Measurements from ENCODE around the gene PPP1R11.

The PPP1R11 gene

DNA sequence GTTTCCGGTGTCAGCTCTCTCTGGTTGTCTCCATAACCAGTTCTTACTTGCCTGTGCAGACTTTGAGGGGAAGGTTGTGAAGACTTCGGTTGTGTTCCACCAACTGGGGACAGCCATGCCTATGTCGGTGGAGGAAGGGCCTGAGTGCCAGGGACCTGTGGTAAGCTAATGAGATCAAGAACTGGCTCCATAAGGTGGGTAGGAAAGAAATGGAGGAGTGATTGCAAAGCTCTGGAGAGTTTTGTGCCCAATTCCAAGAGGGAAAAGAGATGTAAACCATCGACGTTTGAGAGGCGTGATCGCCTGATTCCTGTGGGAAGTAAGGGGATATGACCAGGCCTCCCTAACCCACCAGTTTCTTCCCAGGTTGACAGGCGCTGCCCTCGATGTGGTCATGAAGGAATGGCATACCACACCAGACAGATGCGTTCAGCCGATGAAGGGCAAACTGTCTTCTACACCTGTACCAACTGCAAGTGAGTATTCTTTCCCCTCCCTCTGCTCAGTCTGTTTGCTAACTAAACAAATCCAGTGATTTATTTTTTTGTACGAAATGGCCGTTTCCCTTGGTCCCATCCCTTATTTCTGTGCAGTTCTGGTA is 5.0 kb upstream of the PPP1R11 start:
- peak; percentile 21 for DNase-seq (ENCODE audit: low spot score)

DNA sequence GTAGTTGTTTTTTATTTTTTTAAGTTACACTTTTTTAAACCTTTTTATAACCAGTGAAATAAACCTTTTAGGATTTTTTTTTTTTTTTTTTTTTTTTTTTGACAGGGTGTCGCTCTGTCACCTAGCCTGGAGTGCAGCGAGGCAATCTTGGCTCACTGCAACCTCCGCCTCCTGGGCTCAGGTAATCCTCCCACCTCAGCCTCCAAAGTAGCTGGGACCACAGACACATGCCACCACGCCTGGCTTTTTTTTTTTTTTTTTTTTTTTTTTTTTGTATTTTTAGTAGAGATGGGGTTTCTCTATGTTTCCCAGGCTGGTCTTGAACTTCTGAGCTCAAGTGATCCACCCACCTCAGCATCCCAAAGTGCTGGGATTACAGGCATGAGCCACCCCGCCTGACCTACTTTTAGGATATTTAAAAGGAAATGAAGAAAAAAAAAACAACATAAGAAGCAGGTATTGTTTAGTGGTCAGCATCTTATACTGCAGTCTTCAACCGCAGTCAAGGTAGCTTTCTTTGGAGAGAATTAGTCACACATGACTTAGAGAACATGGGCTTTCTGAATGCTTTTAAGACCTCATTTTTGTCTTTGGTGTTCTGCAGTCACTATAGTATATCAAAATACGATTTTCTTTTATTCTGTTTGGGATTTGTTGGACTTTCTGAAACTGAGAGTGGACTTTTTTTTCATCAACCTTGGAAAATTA is 4.4 kb upstream of the PPP1R11 start:
- peak; percentile 31 for DNase-seq (ENCODE audit: low spot score)

DNA sequence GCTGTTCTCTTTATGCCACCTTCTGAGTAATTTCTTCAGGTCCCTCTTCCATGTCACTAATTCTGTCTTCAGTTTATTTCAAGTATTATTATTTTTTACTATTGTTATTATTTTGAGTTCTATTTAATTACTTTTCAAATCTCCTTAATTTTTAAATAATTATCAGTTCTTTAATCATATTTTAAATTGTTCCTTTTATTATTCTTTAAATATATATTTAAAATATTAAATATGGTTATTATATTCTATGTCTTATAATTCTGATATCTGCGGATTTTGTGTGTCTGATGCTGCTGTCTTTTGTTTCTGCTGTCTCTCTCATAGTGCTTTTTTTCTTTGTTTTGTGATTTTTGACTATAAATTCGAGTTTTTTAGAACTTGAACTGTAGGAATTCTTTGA is 3.7 kb upstream of the PPP1R11 start:
- DNase-seq (ENCODE audit: low spot score): no peak

DNA sequence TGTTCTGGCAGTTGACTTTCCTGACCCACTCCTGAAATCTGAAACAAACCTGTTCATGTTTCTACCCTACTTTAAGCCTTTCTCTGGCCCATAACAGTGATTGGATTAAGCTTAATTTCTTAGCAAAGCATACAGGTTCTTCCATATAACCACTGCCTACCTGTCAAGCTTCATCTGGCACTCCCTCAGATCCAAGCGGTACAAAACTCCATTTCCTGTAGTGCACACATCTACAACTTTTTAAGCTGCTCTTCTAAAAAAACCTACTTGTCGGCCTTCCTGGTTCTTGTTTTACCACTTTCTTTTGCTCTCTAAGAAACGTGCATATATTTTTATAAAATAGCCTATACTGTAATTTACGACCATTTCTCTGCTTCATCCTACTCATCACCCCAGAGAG is 916 bp upstream of the PPP1R11 start:
- peak; percentile 39 for DNase-seq (ENCODE audit: low spot score)

DNA sequence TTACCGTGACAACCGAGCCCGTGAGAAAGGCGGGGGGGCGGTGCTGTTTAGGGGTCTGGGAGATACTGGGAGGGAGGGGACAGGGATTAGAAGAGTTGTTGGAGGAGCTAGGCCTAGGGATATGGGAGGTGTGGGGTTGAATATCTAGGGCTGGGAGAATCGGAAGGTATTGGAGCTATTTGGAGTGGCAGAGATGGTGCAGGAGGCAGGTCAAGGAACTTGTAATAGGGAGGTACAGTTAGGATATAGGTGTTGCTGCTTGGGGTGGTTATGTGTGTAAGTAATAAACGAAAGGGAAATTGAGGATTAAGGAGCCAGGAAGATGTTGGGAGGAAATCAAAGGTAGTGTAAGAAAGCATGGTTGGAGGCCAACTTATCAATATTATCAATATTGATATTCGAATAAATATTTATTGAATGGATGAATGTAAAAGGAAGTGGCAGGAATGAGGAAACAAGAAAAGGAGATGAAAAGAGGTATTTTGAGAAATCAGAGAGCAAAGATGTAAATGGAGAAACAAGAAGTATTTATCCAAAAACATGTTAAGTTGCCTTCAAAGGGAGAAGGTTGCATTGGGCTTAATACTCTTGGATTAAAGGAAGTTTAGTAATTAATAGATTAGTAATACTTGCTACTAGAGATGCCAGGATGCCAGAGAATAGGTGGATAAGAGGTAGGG is 602 bp downstream of the PPP1R11 start:
- no peak for DNase-seq (ENCODE audit: low spot score)

DNA sequence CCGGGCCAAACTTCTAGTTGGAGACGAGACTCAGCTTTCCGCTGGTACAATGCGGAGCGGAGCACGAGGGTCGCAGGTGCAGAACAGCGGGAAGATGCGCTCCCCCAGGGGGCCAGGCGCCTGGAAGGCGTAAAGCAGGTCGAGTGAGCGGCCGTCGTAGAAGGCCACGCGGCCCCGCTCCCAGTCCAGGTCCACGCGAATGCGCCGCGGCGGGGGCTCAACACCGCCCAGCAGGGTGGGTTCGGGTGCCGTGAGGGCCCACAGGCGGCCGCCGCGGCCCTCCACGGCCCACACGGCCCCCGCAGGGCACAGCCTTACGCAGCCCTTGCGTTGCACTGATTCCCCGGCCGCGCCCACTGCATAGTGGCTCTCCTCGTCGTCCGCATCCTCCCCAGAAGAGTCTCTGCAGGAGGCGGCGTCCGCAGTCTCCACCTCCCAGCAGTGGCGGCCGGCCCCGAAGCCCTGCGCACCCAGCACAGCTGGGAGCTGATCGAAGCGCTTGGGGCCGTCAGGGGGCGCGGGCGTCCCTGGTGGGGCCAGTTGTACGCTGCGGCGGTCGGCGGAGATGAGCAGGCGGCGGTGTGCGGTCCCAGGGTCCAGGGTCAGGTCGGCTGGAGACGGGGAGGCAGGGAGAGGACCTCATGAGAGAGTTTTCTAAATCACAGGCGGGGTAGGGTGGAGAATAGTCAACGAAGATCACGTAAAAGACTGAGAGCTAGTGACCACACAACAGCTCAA is 4.3 kb downstream of the PPP1R11 start:
- DNase-seq (ENCODE audit: low spot score): no peak

DNA sequence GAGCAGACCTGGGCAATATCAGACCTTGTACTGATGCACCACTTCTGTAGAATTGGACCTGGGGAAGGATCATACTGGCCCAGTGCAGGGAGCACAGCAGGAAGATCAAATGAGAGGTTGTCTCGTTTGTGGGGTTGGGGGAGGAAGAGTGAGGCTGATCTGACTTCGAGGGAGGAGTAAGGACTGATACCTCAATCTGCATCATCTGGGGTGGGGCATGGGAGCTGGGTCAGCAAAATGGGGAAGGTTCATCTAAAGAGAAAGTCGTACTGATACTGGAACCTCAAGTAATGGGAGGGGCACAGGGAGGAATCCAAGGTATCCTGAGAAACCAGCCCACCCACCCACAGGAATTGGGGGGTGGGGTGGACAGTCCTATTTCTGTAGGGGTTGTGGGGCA is 4.9 kb downstream of the PPP1R11 start:
- DNase-seq (ENCODE audit: low spot score): no peak

DNA sequence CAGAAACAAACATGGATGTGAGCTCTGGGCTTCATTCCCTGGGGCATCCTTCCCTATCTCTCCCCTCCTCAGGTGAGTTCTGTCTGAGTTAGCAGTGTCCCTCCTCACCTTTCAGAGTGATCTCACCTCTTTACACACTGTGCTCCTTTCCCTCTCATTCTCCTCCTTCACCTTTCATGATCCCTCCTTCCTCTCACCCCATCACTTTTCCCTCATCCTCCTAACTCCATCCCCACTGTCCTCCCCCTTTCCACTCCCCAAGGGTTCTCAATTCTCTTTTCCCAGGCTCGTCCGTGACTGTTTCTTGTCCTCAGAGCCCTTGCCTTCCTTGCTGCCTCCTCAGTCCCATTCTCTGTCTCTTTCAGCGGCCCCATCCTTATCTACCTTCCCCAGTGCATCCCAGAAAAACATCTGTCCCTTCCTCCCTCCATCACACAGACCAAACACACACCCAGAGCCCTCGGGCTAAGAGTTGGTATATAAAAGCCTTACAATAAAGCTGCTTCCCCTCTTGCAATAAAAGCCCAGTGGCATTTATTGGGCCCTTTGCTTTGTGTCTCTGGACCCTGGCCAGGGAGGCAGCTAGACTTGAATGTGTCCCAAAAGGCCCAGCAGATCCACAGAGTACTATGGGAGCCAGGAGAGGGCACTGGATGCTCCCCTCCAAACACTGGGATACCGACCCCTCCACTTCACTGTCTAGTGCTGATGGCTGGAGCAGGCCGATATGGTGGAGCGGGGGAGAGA is 6.7 kb downstream of the PPP1R11 start:
- no peak for DNase-seq (ENCODE audit: low spot score)

DNA sequence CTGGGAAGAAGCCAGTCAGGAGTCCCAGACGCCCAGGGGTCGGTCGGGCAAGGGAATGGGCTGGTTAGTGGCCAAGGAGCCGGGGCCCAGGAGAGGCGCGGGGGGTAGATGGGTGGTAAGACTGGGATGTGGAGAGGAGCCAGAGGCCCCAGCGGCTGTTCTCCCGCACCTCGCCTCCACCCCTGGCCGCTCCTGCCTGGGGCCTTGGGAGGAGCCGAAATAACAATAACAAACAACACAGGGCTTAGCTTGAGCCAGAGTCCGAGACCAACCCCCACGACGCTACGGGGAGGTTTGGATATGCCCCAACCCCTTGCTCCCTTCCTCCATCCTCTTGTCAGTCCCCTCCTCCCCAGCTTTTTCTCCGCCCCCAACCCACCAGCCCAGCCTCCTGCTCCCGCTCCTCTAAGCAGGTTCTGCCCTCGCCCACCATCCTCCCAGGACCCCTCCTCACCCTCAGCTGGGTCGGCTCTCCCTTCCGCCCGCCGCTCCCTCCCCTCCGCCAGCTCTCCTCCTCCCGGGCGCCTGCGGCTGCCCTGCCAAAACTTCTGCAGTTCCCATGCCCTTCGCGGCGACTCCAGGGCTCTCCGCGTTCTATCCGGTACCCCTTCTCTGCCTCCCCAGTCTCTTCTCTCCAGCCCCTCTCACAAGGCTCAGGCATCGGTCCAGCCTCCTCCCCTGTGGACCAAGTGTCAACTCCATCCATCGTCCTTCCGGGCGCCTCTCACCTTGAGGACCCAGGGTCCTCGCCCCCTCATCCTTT is 7.5 kb downstream of the PPP1R11 start:
- DNase-seq (ENCODE audit: low spot score): no peak

DNA sequence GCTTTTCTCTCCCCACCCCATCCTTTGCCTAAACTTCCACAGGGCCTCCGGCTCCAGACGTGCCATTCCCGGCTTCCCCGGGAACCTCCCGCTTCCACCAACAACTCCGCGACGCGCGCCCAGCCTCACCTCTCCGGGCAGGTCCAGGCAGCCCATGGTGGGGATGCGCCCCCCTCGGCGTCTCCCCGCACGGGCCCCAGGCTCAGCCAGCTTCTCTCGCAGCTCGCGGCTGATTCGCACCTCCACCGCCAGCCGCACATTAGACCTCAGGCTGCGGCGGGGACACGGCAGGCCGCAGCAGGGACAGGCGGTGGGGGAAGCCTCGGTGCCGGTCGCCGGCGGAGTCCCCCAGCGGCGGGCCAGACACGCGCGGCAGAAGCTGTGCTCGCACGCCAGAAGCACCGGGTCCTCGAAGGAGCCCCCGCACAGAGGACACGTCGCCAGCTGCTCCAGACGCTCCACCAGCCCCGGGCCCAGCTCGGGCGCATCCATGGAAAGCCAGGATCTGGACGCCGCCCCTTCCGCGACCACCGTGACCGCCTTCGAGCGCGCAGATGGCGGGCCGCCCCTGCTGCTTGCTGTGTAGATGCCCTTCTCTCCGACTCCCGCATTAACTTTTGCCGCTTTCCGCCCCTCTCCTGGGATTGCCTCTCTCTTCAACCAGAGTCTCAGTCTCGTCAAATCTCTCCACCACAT is 8.2 kb downstream of the PPP1R11 start, which contains the start of gene RNF39:
RNF39 (minus strand) TSS at position 676 of the 696 bp plus-strand sequence; CDS start at position 492, 184 bp downstream.
- DNase-seq (ENCODE audit: low spot score): no peak

DNA sequence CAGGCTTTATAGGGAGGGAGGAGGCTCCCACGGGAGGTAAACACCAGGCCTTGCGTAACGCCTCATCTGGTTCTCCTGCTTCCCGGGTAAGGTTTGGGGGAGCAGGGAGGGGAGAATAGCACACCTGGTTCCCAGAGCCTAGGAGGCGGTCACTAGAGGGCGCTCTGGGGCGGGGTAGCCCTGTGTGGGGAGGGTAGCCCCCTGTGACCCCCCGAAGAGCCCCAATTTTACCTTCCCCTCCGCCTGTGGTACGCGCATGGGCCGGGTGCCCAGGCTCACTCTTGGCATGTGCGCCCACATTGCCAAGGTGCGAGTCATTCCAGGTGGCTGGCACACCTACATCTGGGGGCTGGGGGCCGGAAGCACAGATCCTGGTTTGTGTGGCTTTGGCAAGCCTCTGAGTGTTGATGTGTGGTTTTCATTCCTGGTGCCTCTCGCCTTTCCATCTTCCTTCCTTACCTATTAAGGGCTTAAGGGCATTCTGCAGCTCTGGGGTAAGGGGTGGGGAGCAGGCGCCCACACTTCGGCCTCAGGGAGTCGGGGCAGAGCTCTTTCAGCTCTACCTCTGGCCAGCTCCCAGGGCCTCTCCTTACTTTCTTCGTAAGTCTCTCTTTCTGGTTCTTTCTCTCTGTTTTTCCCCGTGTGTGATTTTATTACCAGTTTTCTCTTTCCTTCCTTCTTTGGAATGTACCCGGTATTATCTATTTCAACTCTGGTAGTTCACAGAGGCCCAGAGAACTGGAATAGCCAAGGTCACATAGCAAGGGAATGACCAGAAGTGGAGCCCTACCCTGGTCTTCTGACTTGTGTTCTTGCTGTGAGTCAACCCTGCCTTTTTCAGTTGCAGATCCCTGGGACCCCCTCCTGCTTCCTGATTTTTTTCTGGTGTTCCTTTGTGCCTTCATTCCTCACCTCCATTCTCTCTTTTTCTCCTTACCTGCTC is 9.1 kb downstream of the PPP1R11 start:
- DNase-seq (ENCODE audit: low spot score): no peak

DNA sequence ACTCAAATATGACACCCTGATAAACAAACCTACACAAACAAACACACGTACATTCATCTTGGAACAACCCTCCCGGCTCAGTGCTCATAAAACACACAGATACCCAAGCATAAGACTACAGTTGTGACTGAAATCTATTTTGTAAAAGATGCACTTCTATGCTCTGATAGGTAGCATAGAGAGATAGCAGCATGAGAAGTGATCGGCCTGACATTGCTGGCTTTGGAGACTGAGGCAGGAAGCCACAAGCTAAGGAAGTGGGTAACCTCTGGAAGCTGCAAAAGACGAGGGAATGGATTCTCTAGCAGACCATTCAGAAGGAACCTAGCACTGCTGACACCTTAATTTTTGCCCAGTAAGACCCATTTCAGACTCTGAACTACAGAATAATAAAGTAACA is 10.2 kb downstream of the PPP1R11 start:
- DNase-seq (ENCODE audit: low spot score): no peak

DNA sequence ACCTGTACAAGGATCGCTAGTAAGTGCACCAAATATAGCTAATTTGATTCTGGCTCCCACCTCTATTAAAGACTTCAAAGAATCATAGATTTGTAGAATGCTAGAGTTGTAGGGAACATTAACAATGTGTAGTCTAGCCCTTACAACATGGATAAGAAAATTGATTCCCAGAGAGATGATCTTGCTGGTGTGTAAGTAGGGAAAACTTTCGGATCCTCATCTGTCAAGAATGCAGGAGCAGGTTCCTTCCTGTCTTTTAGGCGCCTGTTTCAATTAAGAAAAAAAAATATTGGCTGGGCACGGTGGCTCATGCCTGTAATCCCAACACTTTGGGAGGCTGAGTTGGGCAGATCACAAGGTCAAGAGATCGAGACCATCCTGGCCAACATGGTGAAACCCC is 20.9 kb downstream of the PPP1R11 start:
- no peak for DNase-seq (ENCODE audit: low spot score)

DNA sequence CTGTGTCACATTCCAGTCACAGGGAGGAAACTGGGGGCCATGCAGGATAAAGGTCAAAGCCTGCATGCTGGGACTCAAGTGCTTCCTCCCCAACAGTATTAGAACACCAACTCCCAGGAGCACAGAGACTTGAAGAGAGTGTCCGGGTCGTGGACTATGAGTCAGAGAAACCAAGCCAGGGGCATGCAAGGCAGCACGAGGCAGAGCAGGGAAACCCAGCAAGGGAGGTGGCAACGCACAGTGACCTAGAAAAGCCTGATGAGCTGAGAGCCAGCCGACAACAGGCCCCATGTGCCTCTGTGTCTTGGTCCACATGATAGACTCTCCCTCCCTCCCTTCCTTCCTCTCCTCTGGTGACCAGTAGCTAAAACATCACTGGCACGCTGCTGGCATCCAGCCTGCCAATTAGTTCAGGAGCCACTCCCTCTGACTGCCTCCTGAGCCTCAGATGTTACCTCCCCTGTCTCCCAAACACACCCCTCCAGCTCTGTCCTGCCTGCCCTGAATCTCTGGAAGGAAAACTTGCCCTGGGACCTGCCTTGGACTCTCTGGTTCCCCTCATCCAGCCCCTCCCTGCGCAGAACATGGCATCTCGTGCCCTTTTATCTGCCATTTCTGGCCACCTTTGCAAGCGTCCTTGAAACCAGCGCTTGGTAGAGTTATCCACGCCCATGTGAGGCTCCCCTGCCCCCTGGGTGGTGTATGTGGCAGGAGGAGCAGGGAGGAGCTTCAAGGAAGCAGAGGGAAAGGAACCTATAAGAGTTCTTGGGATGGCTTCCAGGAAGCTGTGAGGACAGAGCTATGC is 24.8 kb downstream of the PPP1R11 start:
- no peak for DNase-seq (ENCODE audit: low spot score)

DNA sequence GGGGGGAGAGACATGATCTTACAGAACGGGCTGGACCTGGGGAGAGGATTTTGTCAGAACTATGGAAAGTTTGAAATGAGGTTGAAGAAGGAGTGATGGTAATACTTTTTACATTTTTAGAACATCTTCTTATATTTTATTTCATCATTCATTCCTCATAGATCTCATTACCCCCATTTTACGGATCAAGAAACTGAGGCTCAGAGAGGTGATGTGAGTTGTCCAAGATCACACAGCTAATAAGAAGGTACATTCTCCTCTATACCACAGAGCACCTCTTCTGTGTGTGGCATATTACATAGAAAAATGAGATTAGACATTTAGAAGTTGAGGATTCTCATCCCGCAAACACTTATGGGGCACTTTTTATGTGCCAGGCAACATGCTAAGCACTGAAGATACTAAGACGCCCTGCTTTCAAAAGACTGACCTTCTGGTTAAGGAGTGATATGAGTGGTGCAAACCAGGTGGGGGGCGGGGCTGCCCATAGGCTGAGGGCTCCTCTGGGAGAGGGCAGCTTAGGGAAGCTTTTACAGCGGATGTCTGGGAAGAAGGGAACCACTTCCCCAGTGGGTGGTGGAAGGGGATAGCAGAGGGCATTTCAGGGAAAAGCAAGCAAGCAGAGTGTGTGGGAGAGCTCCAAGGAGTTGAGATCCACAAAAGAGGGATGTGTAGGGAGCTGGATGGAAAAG is 26.0 kb downstream of the PPP1R11 start:
- no peak for DNase-seq (ENCODE audit: low spot score)

DNA sequence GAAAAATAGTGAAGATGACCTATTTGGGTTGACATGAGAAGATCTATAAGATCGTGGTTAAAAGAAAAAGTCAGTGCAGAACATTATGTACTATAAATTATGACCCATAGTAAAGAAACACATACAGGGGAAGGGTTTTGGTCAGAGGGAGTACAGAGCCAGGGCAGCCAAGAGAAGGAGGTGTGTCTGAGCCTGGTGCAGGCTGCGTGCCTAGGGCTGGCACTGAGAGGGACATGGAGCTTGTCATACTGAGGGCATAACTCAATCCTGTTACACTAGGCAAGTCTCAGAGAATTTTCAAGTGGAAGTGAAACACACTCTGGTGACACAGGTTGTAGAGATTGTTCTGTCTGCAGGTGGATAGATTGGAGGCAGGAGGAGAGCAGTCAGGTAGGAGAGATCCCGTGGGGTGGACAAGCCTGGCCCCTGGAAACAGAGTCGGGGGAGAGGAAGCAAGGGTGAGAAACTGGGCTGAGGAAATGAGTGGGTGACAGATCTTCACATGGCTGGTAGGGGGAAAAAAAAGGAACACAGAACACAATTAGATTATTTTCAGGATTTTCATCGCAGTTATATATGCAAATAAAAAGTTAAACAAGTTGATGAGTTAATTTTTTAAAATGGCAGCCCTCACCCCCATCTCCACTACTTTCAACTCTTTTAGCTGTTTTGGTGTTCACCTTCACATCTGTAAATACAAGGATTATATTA is 27.1 kb downstream of the PPP1R11 start:
- no peak for DNase-seq (ENCODE audit: low spot score)

DNA sequence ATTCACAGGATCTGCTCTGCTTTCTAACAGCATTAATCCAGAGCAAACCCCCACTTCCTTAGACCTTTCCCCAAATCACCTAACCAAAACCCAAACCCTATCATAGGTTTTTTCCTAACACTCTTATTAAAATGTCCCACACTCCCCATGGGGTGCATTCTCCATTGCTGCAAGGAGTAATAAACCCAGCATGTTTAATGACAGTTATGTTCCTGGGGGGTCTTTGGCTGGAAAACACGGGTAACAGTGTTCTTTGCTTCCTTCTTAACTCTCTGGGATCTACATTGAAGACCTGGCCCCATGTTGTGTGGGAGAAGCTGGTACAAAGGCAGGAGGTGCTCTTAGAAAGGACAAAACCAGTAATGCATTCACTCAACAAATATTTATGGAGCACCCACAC is 29.8 kb downstream of the PPP1R11 start:
- DNase-seq (ENCODE audit: low spot score): no peak

All from NAMALWA (cell line).